ENCODE results near the gene ETV6.

DNA sequence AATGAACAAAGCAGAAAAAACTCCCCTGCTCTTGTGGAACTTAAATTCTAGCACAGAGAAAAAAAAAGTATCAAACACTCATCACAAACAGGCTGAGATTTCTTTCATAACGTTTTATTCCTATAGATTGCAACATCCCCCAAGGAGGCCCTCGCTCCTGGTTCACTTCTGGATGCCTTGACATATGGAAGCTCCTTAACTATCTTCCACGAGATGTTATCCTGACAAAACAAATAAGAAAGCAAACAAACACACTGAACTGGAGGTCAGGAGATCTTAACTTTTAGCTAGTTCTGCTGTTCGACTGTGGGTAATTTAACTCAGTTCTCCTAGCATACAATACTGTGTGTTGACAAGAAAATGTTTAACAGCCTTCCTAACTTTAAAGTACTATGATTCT lies 104.8 kb downstream of the ETV6 start:
- TF ChIP-seq EZH2phosphoT487 (IDR thresholded peaks at IDR 0.05; ENCODE audit: borderline replicate concordance, low read depth, low read length) (no peak), CTCF (conservative IDR thresholded peaks at IDR 0.05; ENCODE audit: low read length) (no peak)
